SK-N-MC (cell line): ENCODE measurements around the gene KAT6B.

Experiments
- DNase-seq: peaks from one replicate; pipeline ENCODE4 v3.0.0-alpha.2; 2011; ENCODE audit warnings: low read depth, low spot score
- H3K27ac ChIP-seq: fragments of 200-600 bp; sonication (generic); 2 replicates; pipeline ENCODE4 v1.5.1; 2016; ENCODE audit warnings: mixed run types
- H3K36me3 ChIP-seq: fragments of 200-600 bp; sonication (generic); 2 replicates; pipeline ENCODE4 v1.6.1; 2017; ENCODE audit warnings: antibody characterized with exemption, low read length, mixed read lengths; ENCODE audit not compliant: insufficient read depth
- H3K4me3 ChIP-seq: fragments of 200-600 bp; sonication (generic); 2 replicates; pipeline ENCODE4 v1.5.1; 2016
- H3K9ac ChIP-seq: fragments of 200-600 bp; sonication (generic); 2 replicates; pipeline ENCODE4 v1.8.0; 2017; ENCODE audit warnings: mixed run types, mixed read lengths; ENCODE audit not compliant: insufficient read length
- H3K9me3 ChIP-seq: fragments of 200-600 bp; sonication (generic); 2 replicates; pipeline ENCODE4 v1.6.1; 2017; ENCODE audit warnings: low read depth, mild to moderate bottlenecking, antibody characterized with exemption, low read length, moderate library complexity, mixed read lengths
- EZH2 ChIP-seq: fragments of 200-600 bp; sonication (generic); IDR thresholded peaks from one replicate; pipeline ENCODE4 v1.6.1; 2017; ENCODE audit warnings: antibody characterized with exemption
- FOXP2 ChIP-seq: optimal IDR thresholded peaks from 2 replicates; pipeline ENCODE3; 2011; ENCODE audit warnings: mild to moderate bottlenecking, moderate library complexity; ENCODE audit not compliant: insufficient read depth; ENCODE audit errors: extremely low read length, control extremely low read depth
- POLR2AphosphoS5 ChIP-seq: IDR thresholded peaks from 2 replicates; pipeline ENCODE4 v1.6.1; 2012; ENCODE audit warnings: mild to moderate bottlenecking, low read depth, low read length, borderline replicate concordance

KAT6B gene

GRCh38 chr10:74928742-74929191 is 102.4 kb downstream of the KAT6B start:
- Histone ChIP-seq H3K4me3 (no peak overlapping the region), H3K27ac (no peak overlapping the region), H3K9ac (no peak overlapping the region), H3K9me3 (no peaks in the 10 kb centered on the region), H3K36me3 (no peaks in the 10 kb centered on the region)
- TF ChIP-seq POLR2AphosphoS5 (no peak), FOXP2 (no peak), EZH2 (no peak)
- no peak for DNase-seq

- H3K36me3 ChIP-seq, result no peaks in the 10 kb centered on the region
- no peak for DNase-seq
- H3K9me3 ChIP-seq, result no peaks in the 10 kb centered on the region
- H3K4me3 ChIP-seq, result no peak overlapping the region
- H3K9ac ChIP-seq, result no peak overlapping the region
- TF ChIP-seq EZH2, result no peak
- no peak for TF ChIP-seq POLR2AphosphoS5
- no peak for TF ChIP-seq FOXP2
- H3K27ac ChIP-seq, result no peak overlapping the region
Observed at GRCh38 chr10:74929197-74929596, 102.8 kb downstream of the KAT6B start.

- H3K9ac ChIP-seq, result no peak overlapping the region
- no peak overlapping the region for H3K4me3 ChIP-seq
- DNase-seq, result no peak
- no peak overlapping the region for H3K27ac ChIP-seq
- H3K36me3 ChIP-seq, result no peaks in the 10 kb centered on the region
- no peaks in the 10 kb centered on the region for H3K9me3 ChIP-seq
- TF ChIP-seq POLR2AphosphoS5, result no peak
- no peak for TF ChIP-seq FOXP2
- no peak for TF ChIP-seq EZH2
Observed at GRCh38 chr10:74930965-74931364, 104.6 kb downstream of the KAT6B start.

DNA sequence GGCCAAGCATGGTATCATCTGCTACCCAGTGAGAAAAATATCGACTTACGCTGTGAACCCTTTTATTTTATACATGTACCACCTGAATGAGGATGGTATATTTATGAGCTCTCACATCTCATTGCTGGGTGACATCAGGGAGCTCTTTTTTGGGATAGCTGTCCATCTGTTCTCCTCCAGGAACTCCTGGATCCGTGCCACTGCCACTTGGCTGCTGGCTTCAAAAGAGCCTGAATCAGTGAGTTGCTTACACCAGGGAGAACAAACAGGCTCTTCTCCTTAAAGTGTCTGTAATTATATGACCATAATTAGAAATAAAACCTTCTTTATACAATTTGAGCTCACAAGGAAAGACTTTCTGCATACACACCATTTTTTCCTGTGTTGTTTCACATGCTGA is 106.2 kb downstream of the KAT6B start:
- no peak overlapping the region for H3K9ac ChIP-seq
- no peak for TF ChIP-seq EZH2
- H3K36me3 ChIP-seq, result no peaks in the 10 kb centered on the region
- H3K4me3 ChIP-seq, result no peak overlapping the region
- DNase-seq, result no peak
- H3K9me3 ChIP-seq, result no peaks in the 10 kb centered on the region
- no peak overlapping the region for H3K27ac ChIP-seq

- no peaks in the 10 kb centered on the region for H3K36me3 ChIP-seq
- no peak overlapping the region for H3K4me3 ChIP-seq
- H3K27ac ChIP-seq, result no peak overlapping the region
- no peaks in the 10 kb centered on the region for H3K9me3 ChIP-seq
- no peak overlapping the region for H3K9ac ChIP-seq
- TF ChIP-seq POLR2AphosphoS5 (no peak), EZH2 (no peak), FOXP2 (no peak)
- no peak for DNase-seq
Observed at GRCh38 chr10:74934100-74934812, 107.9 kb downstream of the KAT6B start.

- Histone ChIP-seq H3K9me3 (no peaks in the 10 kb centered on the region), H3K36me3 (no peaks in the 10 kb centered on the region), H3K27ac (no peak overlapping the region), H3K9ac (no peak overlapping the region), H3K4me3 (no peak overlapping the region)
- no peak for DNase-seq
- TF ChIP-seq POLR2AphosphoS5, result no peak
Observed at GRCh38 chr10:74936577-74937265, 110.3 kb downstream of the KAT6B start.

DNA sequence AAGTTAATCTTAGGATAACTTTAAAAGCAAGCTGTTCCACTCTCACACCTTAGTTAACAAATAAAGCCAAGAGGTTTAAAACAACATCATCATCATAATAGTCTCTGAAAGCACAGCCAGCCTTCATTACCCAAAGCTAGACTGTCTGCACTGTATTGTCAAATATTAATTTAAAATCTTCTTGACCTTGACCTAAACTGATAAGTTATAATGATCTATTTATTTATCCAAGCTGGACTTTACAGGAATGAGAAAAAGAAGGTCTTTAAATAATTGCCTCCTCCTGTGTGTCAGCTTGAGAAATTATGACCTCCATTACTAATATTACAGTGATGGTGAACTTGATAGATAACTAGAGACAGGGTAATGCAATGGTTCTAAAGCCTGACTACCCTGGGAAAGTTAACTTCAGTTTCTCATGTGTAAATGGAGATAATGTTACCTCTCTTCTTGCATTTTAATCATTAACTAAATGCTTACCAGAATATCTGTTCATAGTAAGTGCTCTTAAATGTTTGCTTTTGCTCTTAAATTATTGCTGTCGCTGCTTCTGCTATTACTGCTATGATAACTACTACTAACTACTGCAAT is 111.0 kb downstream of the KAT6B start:
- Histone ChIP-seq H3K4me3 (no peak overlapping the region), H3K27ac (no peak overlapping the region), H3K36me3 (no peaks in the 10 kb centered on the region), H3K9me3 (no peaks in the 10 kb centered on the region), H3K9ac (no peak overlapping the region)
- no peak for TF ChIP-seq EZH2
- no peak for TF ChIP-seq POLR2AphosphoS5
- TF ChIP-seq FOXP2, result no peak
- no peak for DNase-seq

DNA sequence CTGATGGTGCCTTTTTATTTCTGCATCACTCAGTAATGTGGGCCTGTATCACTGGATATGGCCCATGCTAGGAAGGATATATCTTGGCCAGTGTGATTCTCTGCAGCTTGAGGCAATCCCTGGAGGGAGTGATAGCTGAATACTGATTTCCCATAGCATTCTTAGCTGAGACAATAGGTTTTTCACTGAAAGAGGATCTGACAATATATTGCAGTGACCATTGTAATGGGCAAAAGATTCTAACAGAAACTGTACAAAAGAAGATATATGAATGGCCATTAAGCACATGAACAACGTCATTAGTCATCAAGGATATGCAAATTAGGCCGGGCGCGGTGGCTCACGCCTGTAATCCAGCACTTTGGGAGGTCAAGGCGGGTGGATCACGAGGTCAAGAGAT is 117.8 kb downstream of the KAT6B start:
- no peak overlapping the region for H3K27ac ChIP-seq
- DNase-seq, result no peak
- no peak overlapping the region for H3K9ac ChIP-seq
- H3K36me3 ChIP-seq, result no peaks in the 10 kb centered on the region
- TF ChIP-seq EZH2, result no peak
- no peak for TF ChIP-seq FOXP2
- TF ChIP-seq POLR2AphosphoS5, result no peak
- no peak overlapping the region for H3K4me3 ChIP-seq
- H3K9me3 ChIP-seq, result no peaks in the 10 kb centered on the region
